ENCODE measurements around the gene PDLIM4. TPM values are rescaled to one million over a fixed set of nuclear protein-coding genes. Genes with fewer than 3 reads are reported as not detected.

PDLIM4 gene
- total and polyA plus RNA-seq, 2 experiments from 2014 or later: 25.2 to 31.8 TPM

DNA sequence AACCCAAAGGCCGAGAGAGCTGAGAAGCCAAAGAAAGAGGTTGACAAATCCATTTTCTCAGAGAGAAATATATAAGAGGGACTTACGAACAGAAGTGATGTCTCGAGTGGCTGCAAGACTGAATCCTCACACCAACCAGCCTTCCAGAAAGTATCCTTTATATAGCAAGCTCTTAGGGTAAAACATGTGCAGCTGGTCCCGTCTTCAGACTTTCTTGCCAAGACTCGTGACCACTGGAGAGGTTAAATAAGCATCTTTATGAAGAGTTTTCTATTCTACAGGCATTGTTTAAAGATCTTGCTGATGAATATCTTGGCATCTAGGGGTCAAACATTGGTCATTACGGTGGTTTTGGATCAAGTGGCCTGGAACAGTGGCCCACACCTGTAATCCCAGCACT, 19.8 kb downstream of the PDLIM4 start:
- TF ChIP-seq, protein P1, sequence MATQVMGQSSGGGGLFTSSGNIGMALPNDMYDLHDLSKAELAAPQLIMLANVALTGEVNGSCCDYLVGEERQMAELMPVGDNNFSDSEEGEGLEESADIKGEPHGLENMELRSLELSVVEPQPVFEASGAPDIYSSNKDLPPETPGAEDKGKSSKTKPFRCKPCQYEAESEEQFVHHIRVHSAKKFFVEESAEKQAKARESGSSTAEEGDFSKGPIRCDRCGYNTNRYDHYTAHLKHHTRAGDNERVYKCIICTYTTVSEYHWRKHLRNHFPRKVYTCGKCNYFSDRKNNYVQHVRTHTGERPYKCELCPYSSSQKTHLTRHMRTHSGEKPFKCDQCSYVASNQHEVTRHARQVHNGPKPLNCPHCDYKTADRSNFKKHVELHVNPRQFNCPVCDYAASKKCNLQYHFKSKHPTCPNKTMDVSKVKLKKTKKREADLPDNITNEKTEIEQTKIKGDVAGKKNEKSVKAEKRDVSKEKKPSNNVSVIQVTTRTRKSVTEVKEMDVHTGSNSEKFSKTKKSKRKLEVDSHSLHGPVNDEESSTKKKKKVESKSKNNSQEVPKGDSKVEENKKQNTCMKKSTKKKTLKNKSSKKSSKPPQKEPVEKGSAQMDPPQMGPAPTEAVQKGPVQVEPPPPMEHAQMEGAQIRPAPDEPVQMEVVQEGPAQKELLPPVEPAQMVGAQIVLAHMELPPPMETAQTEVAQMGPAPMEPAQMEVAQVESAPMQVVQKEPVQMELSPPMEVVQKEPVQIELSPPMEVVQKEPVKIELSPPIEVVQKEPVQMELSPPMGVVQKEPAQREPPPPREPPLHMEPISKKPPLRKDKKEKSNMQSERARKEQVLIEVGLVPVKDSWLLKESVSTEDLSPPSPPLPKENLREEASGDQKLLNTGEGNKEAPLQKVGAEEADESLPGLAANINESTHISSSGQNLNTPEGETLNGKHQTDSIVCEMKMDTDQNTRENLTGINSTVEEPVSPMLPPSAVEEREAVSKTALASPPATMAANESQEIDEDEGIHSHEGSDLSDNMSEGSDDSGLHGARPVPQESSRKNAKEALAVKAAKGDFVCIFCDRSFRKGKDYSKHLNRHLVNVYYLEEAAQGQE (IDR thresholded peaks at IDR 0.05; ENCODE audit: unreplicated experiment): no peak
- no peaks in the 10 kb centered on the region for H4K20me1 ChIP-seq (replicated peaks; ENCODE audit: insufficient read depth)
- H3K9me2 ChIP-seq (ENCODE audit: insufficient read depth): 0 out of 2 replicates have a peak, but pooled peaks cover 4% of the 10 kb centered on the region
- peaks cover 6% of the 10 kb centered on the region for H3K27me3 Mint-ChIP-seq (ENCODE audit: insufficient read depth, low read depth, poor library complexity)
- no peak overlapping the region for H3K4me2 ChIP-seq
- H3K27ac Mint-ChIP-seq: no peak overlapping the region
- H3K27ac ChIP-seq (ENCODE audit: low read depth): no peak overlapping the region
- ATAC-seq (no peak), DNase-seq (ENCODE audit: low spot score) (no peak)
- H3F3A ChIP-seq (replicated peaks; ENCODE audit: low read depth): peaks cover 2% of the 10 kb centered on the region; the same call in 1 of the 2 replicates
- H3K27me3 ChIP-seq (ENCODE audit: insufficient read depth): no peaks in the 10 kb centered on the region
- H3K4me1 ChIP-seq (ENCODE audit: insufficient read depth): 0 out of 2 replicates have a peak, but pooled peaks cover 6% of the 10 kb centered on the region
- no peak overlapping the region for H3K4me3 Mint-ChIP-seq
- H3K79me2 ChIP-seq (replicated peaks; ENCODE audit: insufficient read depth): no peaks in the 10 kb centered on the region
- H2AFZ ChIP-seq: no peak overlapping the region
- H3K9me3 Mint-ChIP-seq: no peaks in the 10 kb centered on the region
- H3K4me1 Mint-ChIP-seq: peaks cover 28% of the 10 kb centered on the region
- H3K4me3 ChIP-seq: no peak overlapping the region
- H3K36me3 Mint-ChIP-seq (ENCODE audit: low read depth): no peaks in the 10 kb centered on the region; the same call in 2 of the 3 replicates
- no peaks in the 10 kb centered on the region for H3K36me3 ChIP-seq (ENCODE audit: insufficient read depth)

DNA sequence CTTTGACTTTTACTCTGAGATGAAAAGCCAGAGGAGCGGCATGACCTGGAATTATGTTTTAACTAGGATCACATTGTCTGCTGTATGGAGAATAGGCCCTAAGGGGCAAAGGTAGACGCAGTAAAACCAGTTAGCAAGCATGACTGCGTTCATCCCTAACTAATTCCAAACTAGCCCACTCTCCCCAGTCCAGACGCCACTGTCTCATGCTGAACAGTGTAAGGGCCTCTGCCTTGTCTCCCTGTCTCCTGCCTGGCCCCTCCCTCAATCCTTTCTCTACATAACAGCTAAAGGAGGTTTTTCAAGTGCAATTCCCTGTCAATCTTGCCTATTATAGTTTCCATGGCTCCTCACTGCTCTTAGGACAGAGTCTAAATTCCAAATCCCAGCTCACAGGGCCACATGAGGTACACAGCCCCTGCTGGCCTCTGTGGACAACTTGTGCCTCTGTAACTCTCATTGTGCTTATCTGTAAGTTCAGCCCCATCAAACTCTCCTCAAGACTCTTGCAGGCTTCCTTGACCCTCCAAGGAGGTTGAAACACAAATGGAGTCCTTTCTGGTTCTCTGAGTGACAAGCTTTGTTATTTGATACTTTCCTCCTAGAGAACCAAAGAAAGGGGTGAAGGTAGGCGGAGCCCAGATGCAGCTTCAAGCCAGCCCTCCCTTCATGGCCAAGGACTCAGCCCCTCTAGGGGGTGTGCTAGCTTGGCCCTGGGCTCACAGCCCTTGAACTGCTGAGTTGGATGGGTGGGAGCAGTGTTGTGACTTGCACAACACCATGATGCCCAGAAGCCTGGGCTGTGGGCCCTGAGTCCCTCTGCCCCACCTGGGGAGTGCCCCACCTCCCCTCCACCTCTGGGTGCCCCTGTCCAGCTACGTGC, 20.7 kb downstream of the PDLIM4 start:
- no peak for TF ChIP-seq ZNF114 (CRISPR knock-in tag; IDR thresholded peaks at IDR 0.05)
- TF ChIP-seq, protein P2, sequence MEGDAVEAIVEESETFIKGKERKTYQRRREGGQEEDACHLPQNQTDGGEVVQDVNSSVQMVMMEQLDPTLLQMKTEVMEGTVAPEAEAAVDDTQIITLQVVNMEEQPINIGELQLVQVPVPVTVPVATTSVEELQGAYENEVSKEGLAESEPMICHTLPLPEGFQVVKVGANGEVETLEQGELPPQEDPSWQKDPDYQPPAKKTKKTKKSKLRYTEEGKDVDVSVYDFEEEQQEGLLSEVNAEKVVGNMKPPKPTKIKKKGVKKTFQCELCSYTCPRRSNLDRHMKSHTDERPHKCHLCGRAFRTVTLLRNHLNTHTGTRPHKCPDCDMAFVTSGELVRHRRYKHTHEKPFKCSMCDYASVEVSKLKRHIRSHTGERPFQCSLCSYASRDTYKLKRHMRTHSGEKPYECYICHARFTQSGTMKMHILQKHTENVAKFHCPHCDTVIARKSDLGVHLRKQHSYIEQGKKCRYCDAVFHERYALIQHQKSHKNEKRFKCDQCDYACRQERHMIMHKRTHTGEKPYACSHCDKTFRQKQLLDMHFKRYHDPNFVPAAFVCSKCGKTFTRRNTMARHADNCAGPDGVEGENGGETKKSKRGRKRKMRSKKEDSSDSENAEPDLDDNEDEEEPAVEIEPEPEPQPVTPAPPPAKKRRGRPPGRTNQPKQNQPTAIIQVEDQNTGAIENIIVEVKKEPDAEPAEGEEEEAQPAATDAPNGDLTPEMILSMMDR (conservative IDR thresholded peaks at IDR 0.05; ENCODE audit: low read depth in 2 of 2): peak in 1 of 2 experiments; percentile 37; a peak in 2 of 4 replicates
- Histone ChIP-seq H3K36me3 (ENCODE audit: insufficient read depth) (no peaks in the 10 kb centered on the region), H3K79me2 (replicated peaks; ENCODE audit: insufficient read depth) (no peaks in the 10 kb centered on the region), H3K27ac (ENCODE audit: low read depth) (no peak overlapping the region), H4K20me1 (replicated peaks; ENCODE audit: insufficient read depth) (no peaks in the 10 kb centered on the region), H3K4me1 (ENCODE audit: insufficient read depth) (0 out of 2 replicates have a peak, but pooled peaks cover 6% of the 10 kb centered on the region), H3F3A (replicated peaks; ENCODE audit: low read depth) (no peaks in the 10 kb centered on the region), H3K4me3 (no peak overlapping the region), H3K27me3 (ENCODE audit: insufficient read depth) (no peaks in the 10 kb centered on the region), H3K9me2 (ENCODE audit: insufficient read depth) (0 out of 2 replicates have a peak, but pooled peaks cover 4% of the 10 kb centered on the region), H2AFZ (peak overlapping the region; percentile 8; the same call in 1 of the 2 replicates), H3K4me2 (peak overlapping the region; percentile 30; the same call in 1 of the 2 replicates)
- H3K27me3 Mint-ChIP-seq (ENCODE audit: insufficient read depth, low read depth, poor library complexity): peaks cover 6% of the 10 kb centered on the region
- ATAC-seq: peak; percentile 95
- H3K4me1 Mint-ChIP-seq: peaks cover 23% of the 10 kb centered on the region
- no peak overlapping the region; the same call in 2 of the 3 replicates for H3K4me3 Mint-ChIP-seq
- DNase-seq (ENCODE audit: low spot score): peak; percentile 84
- peak overlapping the region; percentile 32; the same call in 1 of the 2 replicates for H3K27ac Mint-ChIP-seq
- H3K9me3 Mint-ChIP-seq: no peaks in the 10 kb centered on the region
- no peaks in the 10 kb centered on the region; the same call in 2 of the 3 replicates for H3K36me3 Mint-ChIP-seq (ENCODE audit: low read depth)

Measured in GM23338 (cell line).